Astrocyte of the hippocampus (primary cell): ENCODE results near the gene NUMA1.

Experiments
- DNase-seq: peaks from one replicate; pipeline ENCODE4 v3.0.0; 2011; ENCODE audit warnings: low read depth, low spot score

Gene NUMA1

GRCh38 chr11:71977090-71977489, 103.3 kb downstream of the NUMA1 start:
- no peak for DNase-seq

- peak; percentile 40 for DNase-seq
Measured at GRCh38 chr11:71976551-71976950, 103.8 kb downstream of the NUMA1 start.

- DNase-seq, result no peak
Measured at GRCh38 chr11:71971680-71972079, 108.7 kb downstream of the NUMA1 start.

- DNase-seq, result peak; percentile 34
Measured at GRCh38 chr11:71964641-71965040, 115.7 kb downstream of the NUMA1 start.

GRCh38 chr11:71963468-71963867, 116.9 kb downstream of the NUMA1 start:
- DNase-seq, result no peak

GRCh38 chr11:71962428-71963038, 117.8 kb downstream of the NUMA1 start:
- peak; percentile 54 for DNase-seq

GRCh38 chr11:71955898-71956456, 124.4 kb downstream of the NUMA1 start:
- no peak for DNase-seq
